Activated T-cell treated with anti-CD3 and anti-CD28 coated beads for 1 hour (primary cell): Measurements from ENCODE around the gene SMC6.

ENCODE experiments used
- DNase-seq: peaks from one replicate; pipeline ENCODE4 v3.0.0-alpha.2; 2020; ENCODE audit warnings: low read depth

SMC6 gene

DNA sequence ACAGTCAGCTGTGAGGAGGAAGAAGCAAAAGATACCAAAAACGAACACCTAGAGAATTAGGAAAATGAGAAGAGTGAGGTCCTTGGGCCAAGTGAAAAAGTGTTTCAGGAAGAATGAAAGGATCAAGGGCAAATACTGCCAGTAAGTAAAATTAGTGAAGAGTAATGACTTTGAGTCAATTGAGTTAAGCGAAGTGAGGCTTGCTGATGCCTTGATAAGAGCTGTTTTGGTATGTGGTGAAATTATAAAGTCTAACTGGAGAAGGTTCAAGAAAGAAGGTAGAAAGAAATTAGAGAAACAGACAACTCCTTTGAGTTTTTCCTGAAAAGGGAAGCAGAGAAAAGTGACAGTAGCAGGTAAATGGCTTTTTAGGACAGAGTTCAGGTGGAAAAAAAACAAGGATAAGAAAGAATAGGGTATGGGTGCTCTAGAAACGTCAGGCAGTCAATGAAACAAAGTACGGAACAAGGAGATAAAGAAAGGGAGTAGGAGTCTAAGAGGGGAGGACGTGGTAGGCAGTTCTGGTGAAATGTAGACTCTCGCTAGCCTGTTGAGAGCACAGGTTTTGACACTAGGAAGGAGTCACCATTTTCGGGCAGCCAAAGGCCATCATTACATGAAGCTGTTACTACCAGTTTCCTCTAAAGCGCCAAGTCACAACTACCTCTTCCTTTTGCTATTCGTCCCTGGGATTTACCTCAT is 42.9 kb downstream of the SMC6 start:
- no peak for DNase-seq

DNA sequence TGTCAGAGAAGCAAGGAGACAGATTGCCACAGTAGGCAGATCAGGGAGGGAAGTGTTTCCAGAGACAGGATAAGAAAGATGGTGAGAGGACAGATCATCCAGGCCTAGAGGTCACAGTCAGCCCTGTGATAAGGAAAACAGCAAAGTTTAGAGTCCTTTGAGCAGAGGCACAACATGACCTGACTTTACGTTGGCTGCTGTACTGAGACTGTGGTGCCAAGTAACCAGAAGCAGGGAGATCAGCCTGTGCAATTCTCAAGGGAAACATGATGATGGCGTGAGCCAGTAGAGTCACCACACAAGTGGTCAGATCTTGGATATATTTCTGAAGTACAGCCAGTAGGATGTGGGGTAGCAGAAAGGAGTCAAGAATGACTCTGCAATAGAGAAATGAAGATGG is 43.7 kb downstream of the SMC6 start:
- no peak for DNase-seq

DNA sequence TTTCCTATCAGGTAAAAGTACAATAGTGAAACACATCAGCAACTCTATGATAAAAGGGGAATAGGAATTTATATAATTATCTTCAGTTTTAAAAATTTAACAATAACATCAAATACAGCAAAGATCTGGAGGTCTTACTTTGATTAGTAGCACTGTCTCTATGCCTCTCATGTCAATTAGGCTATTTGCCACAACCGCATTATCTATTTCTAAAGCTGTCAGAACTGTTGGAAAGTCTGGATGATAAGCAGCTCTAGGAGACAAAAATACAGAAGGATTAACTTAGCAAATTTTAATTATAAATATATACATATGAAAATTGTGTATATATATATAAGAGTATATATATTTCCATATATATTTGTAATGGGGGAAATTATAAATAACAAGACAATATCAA is 45.1 kb downstream of the SMC6 start:
- no peak for DNase-seq

DNA sequence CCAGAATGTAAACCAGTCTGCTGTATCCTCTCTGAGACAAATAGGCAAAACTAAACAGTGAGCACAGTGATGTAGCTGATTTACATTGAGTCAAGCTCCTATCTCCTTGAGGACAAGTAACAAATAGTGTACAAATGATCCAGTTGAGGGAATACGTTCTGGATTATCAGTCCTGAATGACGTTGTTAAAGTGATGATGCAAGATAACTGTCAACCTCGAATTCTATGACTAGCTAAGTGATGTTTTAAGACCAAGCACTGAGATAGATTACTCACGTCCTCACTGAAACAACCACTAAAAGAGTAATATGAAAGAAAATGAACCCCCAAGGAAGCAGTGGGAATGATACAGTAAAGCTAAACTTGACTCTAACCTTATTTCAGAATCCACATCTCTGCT is 46.8 kb downstream of the SMC6 start:
- no peak for DNase-seq

DNA sequence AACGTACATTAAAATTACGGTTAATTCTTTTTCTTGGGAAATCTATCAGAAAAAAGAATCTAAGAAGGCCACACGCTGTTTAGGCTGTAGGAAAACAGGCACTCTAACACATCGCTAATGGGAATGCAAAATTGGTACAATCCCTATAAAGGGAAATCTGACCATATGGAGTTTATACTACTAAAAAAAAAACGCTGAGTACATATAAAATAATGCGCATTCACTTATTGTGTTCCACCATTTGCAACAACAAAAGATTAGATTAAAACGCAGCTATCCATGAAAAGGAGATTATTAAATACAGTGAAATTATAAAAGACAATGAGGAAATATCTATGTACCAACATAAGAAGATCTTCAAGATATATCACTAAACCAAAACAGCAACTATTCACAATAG is 62.8 kb downstream of the SMC6 start:
- no peak for DNase-seq

DNA sequence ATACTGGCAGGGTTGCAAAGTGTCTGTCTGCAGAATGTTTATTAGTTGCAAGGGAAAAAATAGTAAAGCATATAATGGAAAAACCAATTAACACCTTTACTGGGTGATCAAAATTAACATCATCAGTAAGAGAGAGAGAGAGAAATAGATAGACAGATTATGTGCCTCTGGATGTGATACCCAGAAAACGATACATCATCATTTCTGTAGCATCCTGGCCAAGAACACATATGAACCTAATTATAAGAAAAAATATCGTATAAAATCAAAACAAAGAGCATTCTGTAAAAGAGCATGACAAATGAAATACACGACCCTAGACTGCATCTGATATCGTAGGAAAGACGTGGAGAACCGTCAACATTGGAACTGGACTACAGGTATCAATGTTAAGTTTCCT is 64.6 kb downstream of the SMC6 start:
- DNase-seq, result no peak

DNA sequence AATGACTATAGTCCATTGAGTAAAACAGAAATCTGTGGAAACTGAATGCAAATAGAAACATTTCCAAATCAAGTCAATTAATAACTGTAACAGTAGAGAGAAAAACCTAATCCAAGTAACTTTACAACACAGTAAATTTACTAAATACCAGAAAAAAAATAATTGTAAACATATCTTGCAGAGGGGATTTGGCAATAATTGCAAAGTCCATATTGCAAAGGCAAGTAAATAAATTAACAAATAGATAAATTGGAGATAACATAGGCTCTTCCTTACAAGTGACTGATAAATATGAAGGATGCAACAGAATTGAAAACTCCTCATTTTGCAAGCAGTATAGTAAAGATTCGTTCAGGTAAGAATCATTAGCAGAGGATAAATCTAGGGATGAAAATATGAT is 65.0 kb downstream of the SMC6 start:
- no peak for DNase-seq

DNA sequence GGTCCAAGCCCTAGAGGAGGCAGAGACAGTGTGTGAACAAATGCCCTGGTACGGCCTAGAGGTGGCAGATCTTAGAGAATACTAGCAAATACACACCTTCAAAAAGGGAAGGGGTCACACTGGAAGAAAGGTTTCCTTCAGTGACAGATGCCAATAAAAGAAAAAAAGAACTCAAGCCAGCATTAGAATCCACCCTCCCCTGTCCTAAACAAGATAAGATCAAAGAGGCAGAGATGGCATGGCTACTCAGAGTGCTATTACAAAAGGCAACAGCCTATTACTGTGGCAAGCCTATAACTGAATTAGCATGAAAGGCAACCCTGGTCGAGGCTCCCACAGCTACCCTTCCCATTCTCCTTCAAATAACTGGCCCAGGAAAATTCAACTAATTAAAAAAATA is 69.6 kb downstream of the SMC6 start:
- no peak for DNase-seq

DNA sequence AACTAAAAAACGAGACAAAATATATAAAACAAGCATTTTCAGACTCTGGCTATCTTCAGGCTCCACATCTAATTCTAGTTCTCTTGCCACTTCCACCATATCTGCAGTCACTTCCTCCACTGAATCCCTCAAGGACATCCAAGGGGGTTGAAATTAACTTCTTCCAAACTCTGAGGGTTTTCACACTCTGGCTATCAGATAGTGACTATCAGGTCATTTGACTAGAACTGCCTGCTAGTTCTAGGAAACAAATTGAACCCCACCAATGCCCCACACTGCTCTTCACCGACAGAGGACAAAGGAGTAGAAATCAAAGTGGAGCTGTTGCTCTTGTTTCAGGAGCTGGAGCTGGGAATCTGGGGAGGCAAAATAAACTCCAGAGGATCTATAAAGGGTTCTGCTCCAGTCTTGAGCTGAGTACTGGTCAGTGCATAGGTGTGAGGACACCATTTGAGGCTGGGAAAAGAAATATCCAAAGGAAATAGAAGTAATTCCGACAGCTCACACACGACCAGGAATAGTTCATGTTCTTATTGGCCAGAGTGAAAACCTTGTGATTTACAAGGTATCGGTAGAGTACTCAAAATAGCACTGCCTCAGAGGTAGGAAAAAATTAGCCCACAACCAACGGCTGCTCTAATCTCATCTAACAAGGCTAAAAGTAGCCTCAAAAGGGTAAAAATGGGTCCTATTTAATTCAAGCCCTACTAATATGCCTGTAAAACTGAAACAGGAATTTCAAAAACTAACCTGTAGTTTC is 71.3 kb downstream of the SMC6 start:
- DNase-seq, result no peak

DNA sequence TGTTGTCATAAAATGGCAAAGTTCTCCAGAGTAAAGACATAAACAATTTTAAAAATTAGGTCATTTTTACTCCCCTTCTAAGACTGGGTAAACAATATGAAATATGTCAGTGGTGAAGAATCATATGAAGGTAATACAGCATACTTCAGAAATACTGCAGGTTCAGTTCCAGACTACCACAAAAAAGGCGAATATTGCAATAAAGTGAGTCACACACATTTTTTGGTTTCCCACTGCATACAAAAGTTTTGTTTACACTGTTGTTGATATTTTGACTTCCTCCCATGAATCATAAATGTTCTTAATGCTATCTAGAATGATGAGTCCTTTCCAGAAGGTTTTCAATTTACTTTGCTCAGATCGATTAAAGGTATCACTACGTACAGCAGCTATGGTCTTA is 73.5 kb downstream of the SMC6 start:
- DNase-seq, result no peak

DNA sequence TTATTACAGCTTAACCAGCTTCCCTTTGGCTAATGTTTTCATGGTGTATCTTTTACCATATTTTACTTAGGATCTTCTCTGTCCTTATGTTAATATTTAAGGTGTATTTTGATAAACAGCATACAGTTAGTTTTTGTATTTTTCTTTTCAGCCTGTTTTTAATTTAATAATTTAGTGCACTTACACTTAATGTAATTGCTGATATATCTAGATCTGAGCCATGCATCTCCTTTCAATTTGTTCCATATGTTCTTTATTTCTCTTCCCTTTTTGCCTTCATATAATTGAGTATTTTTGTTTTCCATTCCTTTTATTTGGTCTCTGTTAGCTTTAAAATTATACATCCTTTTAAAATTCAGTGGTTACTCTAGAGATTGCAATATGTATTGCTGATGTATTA is 78.8 kb downstream of the SMC6 start:
- DNase-seq, result no peak

DNA sequence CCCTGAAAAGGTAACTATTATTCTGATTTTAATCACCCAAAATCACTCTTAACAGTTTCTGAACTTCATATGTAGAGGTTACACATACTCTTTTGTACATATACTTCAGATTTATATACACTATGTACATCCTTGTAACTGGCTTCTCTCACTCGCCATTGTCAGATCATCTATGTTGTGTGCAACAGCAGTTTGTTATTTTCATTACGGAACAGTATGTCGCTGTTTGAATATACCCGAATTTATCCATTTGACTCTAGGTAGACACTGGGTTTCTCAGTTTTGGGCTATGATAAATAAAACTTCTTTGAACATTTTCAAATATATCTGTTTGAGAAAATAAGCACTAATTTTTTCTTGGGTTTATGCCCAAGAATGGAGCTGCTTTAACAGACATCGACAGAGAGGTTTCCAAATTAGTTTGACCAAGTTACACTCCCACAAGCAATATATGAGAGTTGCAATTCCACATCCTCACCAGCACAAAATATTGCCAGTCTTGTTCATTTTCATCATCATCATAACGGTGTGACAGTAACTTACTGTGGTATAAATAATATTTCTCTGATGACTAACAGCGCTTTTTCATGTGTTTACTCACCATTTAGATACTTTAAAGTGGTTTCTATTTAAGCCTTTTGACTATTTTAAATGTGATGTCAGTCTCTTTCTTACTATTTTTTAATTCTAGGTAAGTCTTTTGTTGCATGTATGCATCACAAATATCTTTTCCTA is 80.9 kb downstream of the SMC6 start:
- no peak for DNase-seq

DNA sequence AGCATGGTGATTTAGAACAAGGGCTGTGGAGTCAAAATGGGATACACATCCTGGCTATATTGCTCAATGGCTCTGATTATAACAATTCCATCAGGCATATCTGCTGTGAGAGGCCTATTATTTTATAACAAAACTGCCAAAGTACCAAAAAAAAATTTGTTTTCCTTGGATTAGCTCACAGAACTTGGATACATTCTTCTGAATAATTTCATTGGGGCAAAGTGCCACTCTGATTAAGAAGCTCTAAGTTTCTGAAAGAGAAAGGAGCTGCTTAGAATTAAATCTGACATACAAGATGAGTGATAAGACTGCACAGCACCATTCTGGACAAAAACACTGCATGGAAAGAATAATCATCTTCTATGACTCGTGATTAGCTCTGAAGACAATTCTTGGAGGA is 85.7 kb downstream of the SMC6 start:
- no peak for DNase-seq

DNA sequence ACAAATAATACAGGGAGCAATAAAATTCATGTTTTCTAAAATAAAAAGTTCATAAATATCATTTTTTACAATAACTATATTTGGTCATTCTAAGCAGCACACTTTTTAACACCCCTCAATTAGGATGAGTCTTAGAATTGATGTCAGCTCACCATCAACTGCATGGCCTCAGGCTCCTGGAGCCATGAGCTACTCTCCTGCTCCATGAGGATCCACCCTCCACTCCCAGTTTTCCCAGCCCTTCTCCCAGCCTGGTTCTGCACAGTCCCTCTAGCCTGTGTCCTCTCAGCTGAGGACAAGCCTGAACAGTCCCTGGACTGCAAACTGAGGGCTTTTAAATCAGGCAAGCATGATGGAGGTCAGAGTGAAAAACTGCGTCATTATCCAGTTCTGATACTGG is 89.1 kb downstream of the SMC6 start:
- DNase-seq, result no peak

DNA sequence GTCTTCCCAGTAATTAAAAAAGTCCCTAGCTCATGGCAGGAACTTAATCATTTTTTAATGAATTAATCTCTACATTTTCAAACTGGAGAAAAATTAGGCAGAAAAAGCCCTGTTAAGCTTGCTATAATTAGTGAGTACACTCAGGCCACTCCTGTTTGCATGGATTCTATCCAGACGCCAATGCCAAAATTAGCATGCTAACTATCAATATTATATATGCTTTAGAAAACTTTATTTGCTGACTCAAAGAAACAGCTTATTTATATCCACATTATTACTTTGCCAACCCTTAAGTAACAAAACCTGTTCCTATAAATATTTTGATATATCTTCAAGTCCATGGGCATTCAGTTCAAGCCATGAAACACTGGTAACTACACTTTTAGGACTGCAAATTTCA is 90.9 kb downstream of the SMC6 start:
- no peak for DNase-seq

DNA sequence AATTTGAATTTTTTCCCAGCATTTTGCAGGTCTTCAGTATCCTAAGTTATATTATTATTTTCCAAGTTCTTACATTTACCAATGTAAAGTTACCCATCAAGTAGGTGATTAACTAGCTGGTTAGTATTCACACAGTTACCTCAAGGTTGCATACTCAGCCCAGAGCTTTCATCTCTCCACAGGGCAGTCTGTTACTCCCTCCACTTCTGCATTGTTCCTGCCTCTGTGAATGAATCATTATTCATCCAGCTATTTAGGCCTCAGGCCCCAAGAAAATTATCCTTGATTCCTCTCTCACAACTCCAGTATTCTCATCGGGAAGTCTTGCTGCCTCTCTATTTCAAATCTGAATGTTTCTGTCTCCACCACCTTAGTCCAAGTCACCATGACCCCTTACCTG is 92.2 kb downstream of the SMC6 start:
- DNase-seq, result no peak

DNA sequence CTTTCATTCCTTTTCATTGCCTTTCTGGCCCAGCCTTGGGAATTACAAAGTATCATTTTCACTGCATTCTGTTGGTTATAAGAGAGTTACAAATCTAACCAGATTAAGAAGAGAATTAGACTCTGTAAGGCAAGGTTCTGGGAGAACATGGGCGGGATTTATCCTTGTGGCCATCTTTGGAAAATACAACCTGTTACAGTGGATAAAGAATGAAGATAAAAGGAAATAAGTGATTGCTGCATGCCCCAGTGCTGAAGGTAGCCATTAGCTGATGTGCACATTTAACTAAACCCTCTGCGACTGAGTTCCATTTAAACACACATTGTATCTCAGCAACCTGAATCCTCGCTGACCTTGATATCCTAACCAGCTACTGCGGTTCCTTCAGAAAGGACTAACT is 93.4 kb downstream of the SMC6 start:
- no peak for DNase-seq

DNA sequence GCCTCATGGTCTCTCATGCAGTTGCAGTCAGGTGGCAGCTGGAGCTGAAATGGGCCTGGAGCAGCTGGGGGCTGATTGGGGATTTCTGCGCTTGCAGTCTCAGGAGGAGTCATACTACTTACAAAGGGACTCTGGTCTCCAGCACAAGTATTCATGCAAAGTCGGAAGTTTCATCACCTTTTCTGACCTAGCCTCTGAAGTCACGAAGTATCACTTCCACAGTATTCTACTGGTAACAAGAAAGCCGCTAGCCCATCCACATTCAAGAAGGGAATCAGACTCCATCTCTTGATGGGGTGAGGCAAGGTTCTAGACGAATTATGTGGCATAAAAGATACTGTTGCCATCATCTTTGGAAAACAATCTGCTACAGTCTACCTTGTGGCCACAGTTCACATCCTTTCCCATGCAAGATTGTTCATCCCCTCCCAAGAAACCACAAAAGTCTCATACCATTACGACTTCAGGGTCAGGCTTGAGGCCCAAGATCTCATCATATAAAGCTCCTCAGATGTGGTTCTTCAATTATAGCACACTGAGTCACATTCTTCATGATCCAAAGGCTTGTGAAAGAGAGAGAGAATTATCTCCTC is 95.3 kb downstream of the SMC6 start:
- no peak for DNase-seq

DNA sequence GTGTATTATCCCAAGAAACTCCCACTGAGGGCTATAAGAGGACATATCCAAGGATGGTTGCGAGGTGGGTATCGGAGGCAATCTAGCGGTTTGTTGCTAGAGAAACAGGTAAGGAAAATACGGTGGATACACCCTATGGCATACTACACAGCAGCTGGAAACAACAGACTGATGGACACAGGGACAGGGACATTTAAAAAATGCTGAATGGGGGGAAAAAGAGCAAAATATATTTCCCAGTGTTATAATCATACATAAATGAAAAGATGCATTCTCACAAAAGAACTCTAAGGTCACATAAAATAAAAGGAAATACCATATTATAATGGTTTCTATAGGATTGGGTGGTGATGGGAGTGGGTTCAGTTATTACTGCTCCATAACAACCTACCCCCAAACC is 95.9 kb downstream of the SMC6 start:
- no peak for DNase-seq

DNA sequence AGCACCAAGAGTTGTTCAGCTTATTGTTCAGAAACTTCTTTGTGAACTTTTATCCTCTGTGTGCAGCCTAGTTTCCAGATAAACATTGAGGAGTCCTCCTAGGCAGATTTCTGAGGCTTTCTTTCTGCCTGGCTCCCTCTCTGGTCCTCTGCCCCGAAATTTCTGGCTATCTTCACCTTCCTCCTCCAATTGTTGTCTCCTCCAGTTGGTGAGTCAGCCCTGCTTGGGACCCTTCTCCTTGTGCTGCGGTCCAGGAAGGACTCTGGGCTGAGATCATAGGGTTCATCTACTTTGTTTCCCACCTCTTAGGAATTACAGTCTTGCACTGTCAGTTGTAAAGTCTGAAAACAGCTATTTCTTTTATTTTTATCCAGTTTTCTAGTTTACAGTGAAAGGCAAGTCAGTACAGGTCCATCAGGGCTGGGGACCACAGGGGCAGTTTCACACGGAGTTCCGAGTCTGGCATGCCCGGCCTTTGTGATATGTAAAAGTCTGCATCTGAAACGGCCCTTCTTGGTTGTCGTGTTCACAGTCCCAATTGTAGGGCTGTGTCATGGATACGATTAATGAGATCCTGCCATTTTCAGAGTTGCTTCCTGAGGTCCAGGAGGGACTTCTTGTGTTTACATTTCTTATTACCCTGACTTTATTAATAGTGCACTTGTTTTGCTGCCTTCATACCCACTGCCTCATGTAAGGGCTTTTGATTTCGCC is 100.8 kb downstream of the SMC6 start:
- no peak for DNase-seq

DNA sequence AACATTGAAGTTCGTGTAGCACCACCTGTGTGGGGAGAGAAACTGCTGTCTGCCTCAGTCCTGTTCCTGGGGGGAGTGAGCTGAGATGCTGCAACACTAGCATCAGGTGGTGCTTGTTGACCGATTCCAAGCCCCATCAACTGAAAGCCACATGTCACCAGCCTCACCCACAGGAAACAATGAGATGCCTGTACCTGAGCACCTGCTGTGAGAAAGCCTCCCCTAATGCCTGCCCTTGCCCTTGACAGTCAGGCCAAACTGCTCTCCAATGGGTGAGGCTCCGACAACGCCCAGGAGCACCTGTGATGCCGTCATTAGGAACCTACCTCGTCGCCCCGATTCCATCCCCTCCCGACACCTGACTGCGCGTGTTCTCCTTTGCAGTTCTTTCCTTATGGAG is 104.6 kb downstream of the SMC6 start:
- no peak for DNase-seq

DNA sequence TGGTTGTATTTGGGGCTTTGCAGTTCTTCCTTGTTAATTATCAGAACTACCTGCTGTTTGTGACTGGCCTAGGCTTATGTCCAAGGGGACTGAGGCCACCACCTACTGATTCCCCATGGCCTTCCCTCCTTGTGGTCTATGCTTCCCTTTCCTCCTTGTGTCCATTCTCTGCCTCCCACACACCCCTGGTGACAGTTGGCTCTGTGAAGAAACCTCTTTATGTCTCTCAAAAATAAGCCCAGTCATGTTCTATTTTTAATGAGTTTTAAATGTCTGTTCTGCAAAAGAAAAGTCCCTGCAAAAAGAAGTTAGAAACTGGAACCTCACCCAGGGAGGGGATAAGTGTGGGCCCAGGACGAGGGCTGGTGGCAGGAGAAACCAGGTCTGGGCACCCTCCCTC is 105.0 kb downstream of the SMC6 start:
- no peak for DNase-seq
